Brain microvascular endothelial cell (primary cell): ENCODE results near the gene DAB2IP.
"Not testable (repeated sequence)": the region's sequence is repeated elsewhere in the genome, so short reads cannot be mapped to it uniquely, and the experiment has no call there.

ENCODE experiments used
- DNase-seq: peaks from one replicate; pipeline ENCODE4 v3.0.0-alpha.2; 2020
- H3K27ac ChIP-seq: fragments of 250-450 bp; sonication (Bioruptor Pico); 2 replicates; pipeline ENCODE4 v1.5.1; 2020; ENCODE audit warnings: mild to moderate bottlenecking, moderate library complexity
- H3K27me3 ChIP-seq: fragments of 250-450 bp; sonication (Bioruptor Pico); replicated peaks from 2 replicates; pipeline ENCODE4 v1.5.1; 2020; ENCODE audit warnings: mild to moderate bottlenecking
- H3K36me3 ChIP-seq: fragments of 250-450 bp; sonication (Bioruptor Pico); replicated peaks from 2 replicates; pipeline ENCODE4 v1.5.1; 2020; ENCODE audit warnings: mild to moderate bottlenecking
- H3K4me3 ChIP-seq: 2 replicates; pipeline ENCODE4 v1.5.1; 2011; ENCODE audit warnings: low read depth, mild to moderate bottlenecking, control low read depth, low read length, moderate library complexity
- in situ Hi-C: cut with HindIII; loops from 2 replicates; pipeline ENCODE4 v1.10.0; 2017; ENCODE audit warnings: low sequenced_read_pairs, low pct_ligation_motif_present
- TF ChIP-seq, protein P1 (sequence below): IDR thresholded peaks from 2 replicates; pipeline ENCODE4 v1.5.1; 2011; ENCODE audit warnings: low read depth, mild to moderate bottlenecking, moderate library complexity, low read length, control low read depth, inconsistent platforms; ENCODE audit errors: missing control alignments

The DAB2IP gene

DNA sequence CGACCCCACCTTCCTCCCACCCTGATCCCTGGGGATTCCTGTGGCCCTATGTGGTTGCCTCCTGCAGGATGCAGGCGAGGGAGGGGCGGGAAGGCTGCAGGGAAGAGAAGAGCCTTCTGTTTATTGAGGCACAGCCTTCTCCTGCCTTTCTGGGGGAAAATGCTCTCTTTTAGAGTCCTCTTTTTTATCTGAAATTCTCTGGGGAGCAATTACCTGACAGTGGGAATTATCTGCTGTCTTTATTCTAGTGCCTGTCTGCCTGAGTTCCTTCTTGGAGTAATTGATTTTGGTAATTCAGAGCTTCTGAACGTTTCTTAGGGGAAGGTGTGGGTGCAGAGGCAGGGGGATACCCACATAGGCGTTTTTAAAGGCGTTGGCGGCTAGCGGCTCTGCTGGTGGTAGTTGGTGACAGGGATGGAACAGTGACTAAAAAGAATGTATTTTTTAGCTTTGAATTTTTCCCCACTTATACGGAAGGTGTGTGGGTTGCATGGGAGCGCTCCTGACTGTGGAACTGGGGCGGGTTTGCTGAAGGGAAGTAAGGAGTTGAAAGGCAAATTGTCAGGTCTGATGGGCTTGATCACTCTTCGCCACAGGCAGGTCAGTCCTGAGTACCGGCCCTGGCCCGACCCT lies 35.2 kb upstream of the DAB2IP start:
- TF ChIP-seq, protein P1, sequence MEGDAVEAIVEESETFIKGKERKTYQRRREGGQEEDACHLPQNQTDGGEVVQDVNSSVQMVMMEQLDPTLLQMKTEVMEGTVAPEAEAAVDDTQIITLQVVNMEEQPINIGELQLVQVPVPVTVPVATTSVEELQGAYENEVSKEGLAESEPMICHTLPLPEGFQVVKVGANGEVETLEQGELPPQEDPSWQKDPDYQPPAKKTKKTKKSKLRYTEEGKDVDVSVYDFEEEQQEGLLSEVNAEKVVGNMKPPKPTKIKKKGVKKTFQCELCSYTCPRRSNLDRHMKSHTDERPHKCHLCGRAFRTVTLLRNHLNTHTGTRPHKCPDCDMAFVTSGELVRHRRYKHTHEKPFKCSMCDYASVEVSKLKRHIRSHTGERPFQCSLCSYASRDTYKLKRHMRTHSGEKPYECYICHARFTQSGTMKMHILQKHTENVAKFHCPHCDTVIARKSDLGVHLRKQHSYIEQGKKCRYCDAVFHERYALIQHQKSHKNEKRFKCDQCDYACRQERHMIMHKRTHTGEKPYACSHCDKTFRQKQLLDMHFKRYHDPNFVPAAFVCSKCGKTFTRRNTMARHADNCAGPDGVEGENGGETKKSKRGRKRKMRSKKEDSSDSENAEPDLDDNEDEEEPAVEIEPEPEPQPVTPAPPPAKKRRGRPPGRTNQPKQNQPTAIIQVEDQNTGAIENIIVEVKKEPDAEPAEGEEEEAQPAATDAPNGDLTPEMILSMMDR, result no peak
- peaks cover 4% of the 10 kb centered on the region for H3K27me3 ChIP-seq
- no peaks in the 10 kb centered on the region for H3K36me3 ChIP-seq
- no peak for DNase-seq
- in situ Hi-C loops, result no loop called here
- H3K4me3 ChIP-seq, result no peak overlapping the region
- H3K27ac ChIP-seq, result no peak overlapping the region

DNA sequence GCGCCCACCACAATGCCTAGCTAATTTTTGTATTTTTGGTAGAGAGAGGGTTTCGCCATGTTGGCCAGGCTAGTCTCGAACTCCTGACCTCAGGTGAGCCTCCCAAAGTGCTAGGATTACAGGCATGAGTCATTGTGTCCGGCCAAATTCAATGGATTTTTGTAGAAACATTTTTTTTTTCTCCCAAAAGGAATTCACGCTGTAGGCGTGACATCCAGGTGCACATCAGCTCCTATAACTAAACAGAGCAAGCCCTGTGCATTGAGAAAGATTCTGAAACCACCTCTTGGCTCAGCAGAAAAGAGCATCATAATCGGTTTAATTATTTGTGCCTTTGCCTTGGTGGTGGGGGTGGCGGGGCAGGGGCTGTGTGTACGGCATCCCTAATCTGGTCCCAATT lies 32.9 kb upstream of the DAB2IP start:
- no peak overlapping the region for H3K4me3 ChIP-seq
- no peak for DNase-seq
- TF ChIP-seq, protein P1, result no peak
- no peaks in the 10 kb centered on the region for H3K36me3 ChIP-seq
- no peak overlapping the region for H3K27ac ChIP-seq
- in situ Hi-C loops, result no loop called here
- no peaks in the 10 kb centered on the region for H3K27me3 ChIP-seq

DNA sequence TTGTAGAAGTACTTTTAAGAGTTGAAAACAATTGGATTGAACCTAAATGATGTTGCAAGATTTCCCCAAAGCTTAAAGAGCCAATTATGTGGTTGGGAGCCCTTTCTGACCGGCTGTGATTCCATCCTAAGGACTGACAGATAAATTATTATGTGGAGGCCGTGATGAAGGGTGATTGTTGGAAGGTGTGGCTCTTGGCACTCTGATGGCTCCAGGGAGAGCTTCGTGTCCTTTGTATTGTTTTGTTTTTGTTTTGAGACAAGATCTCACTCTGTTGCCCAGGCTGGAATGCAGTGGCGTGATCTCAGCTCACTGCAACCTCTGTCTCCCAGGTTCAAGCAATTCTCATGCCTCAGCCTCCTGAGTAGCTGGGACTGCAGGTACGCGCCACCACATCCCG lies 32.5 kb upstream of the DAB2IP start:
- H3K27ac ChIP-seq, H3K27me3 ChIP-seq, in situ Hi-C loops, H3K36me3 ChIP-seq, DNase-seq, H3K4me3 ChIP-seq: not testable (repeated sequence)

DNA sequence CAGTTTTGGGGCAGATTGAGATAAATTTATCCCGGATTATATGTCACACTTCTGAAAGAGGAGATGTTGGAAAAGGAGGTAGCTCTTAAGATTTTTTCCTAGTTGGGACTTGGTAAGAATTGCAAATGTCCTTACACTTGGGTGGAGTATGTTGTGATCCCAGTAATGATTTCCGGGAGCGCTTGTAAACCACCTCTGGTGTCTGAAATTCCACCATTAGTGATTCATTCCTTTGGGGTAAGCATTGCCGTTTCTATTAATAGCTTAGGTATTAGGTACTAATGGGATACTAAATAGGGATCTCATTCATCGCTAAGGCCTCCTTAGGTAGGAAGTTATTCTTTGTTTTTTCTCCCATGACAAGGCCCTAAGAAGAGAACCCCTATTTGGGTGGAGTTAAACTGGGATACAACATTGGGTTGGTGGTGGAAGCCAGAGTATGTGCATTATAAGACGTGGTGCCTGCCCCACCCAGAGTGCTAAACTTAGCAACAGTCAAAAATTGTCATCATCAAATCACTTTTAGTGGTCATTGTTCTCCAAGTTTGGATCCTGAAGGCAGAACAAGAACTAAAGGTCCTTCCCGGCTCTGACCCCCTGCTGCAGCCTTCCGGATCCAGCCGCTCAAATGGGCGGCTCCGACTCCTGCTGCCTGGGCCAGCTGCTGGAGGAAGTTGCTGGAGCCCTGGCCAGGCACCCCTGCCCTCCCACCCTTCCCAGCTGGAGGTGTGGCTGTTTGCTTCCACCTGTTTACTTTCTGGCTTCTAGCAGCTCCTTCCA lies 31.7 kb upstream of the DAB2IP start:
- in situ Hi-C loops, result no loop called here
- TF ChIP-seq, protein P1, result no peak
- no peak overlapping the region for H3K27ac ChIP-seq
- DNase-seq, result no peak
- no peaks in the 10 kb centered on the region for H3K36me3 ChIP-seq
- H3K27me3 ChIP-seq, result no peaks in the 10 kb centered on the region
- H3K4me3 ChIP-seq, result no peak overlapping the region

DNA sequence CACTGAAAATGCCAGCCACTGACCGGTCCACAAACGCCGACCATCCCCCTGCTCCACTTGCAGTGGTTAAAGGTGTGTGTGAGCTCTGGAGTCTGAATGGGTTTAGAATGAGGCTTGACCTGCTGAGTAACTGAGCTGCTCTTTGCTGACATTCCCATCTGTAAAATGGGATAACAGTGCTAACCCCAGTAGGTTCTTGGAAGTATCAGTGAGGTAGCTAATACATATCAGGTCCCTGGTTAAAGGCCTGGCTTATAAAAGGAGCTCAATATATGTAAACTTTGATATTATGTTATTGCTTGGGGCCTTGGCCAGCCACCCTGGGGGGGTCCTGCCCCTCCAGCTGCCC lies 31.1 kb upstream of the DAB2IP start:
- in situ Hi-C loops, result no loop called here
- H3K36me3 ChIP-seq, result no peaks in the 10 kb centered on the region
- H3K27ac ChIP-seq, result no peak overlapping the region
- TF ChIP-seq, protein P1, result no peak
- H3K4me3 ChIP-seq, result no peak overlapping the region
- no peak for DNase-seq
- no peaks in the 10 kb centered on the region for H3K27me3 ChIP-seq

DNA sequence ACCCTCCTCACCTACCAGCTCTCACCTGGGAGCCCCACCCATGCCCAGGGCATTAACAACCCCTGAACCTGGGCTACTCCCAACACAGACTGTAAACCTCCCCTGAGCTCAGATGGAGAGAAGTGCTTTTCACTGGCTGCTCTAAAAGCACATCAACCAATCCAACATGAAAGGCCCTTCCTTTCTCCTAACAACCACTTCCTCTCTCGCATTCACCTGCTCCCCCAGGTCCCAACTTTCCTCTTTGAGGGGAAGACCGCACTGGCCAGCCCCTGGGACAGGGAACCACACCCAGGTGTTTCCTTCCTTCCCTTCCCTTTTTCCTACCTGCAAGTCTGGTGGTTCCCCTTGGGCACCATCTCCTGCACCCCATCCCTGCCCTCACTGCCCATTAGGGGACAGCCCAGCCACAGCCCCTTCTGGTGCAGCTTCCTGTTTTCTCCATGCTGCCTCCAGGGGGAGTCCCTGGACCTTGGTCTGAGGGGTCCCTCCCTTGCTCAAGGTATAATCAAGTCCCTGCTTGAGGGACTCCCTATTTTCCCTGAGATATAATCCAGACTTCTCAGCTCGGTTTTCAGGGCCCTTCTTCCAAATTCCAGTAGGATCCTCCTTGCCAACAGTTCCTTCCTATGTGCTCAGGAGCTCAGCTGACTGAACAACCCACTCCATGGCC lies 30.5 kb upstream of the DAB2IP start:
- TF ChIP-seq, protein P1, result peak; percentile 79
- no peak overlapping the region for H3K4me3 ChIP-seq
- no peaks in the 10 kb centered on the region for H3K27me3 ChIP-seq
- in situ Hi-C loops, result no loop called here
- H3K27ac ChIP-seq, result no peak overlapping the region
- H3K36me3 ChIP-seq, result no peaks in the 10 kb centered on the region
- DNase-seq, result no peak
